Naive B cell (primary cell): ENCODE data around the gene DIS3L2. TPM values are rescaled to one million over a fixed set of nuclear protein-coding genes. Genes with fewer than 3 reads are reported as not detected.

Experiments used
- ATAC-seq, 2 donors: fragments of 150-1000 bp; cut with Tn5 transposase; 2 replicates each; pipeline ENCODE4 v1.10.0; 2021; ENCODE audit warnings: low read depth in 2 of 2, mild to moderate bottlenecking in 2 of 2, moderate library complexity in 2 of 2
- DNase-seq: peaks from one replicate; pipeline ENCODE4 v3.0.0; 2022
- H3K27ac Mint-ChIP-seq, 6 donors: one replicate each; pipeline ENCODE4 v1.8.0; 2020 to 2022; ENCODE audit warnings: mild to moderate bottlenecking in 6 of 6, mixed read lengths in 6 of 6, moderate library complexity in 5 of 6, inconsistent platforms in 2 of 6
- H3K27me3 Mint-ChIP-seq, 3 donors: one replicate each; pipeline ENCODE4 v1.8.0; 2021 to 2022; ENCODE audit warnings: mixed read lengths in 3 of 3, mild to moderate bottlenecking in 1 of 3
- H3K36me3 Mint-ChIP-seq, 2 donors: one replicate each; pipeline ENCODE4 v1.8.0; 2020 to 2022; ENCODE audit warnings: mixed read lengths in 2 of 2, inconsistent platforms in 1 of 2, mild to moderate bottlenecking in 1 of 2
- H3K4me1 Mint-ChIP-seq, 3 donors: one replicate each; pipeline ENCODE4 v1.8.0; 2020 to 2022; ENCODE audit warnings: mixed read lengths in 3 of 3, inconsistent platforms in 1 of 3, mild to moderate bottlenecking in 1 of 3, moderate library complexity in 1 of 3
- H3K4me3 Mint-ChIP-seq, 8 donors: one replicate each; pipeline ENCODE4 v1.8.0; 2020 to 2022; ENCODE audit warnings: mild to moderate bottlenecking in 8 of 8, mixed read lengths in 8 of 8, moderate library complexity in 8 of 8, inconsistent platforms in 2 of 8
- H3K9me3 Mint-ChIP-seq, 7 donors: one replicate each; pipeline ENCODE4 v1.8.0; 2020 to 2022; ENCODE audit warnings: mixed read lengths in 7 of 7, mild to moderate bottlenecking in 5 of 7, inconsistent platforms in 2 of 7, moderate library complexity in 1 of 7
- polyA plus RNA-seq, 6 donors: library from polyadenylated mRNA; unstranded; fragments of 300-500 nt; fragmentation: Illumina TruSeq; gene quantifications; one replicate each; pipeline ENCODE4 v1.2.3, GENCODE V29; 2021; ENCODE audit warnings: low read depth in 6 of 6

Gene DIS3L2
- polyA plus RNA-seq, 6 donors from 2014 or later = 6.0 to 29.0 (median 17.6) TPM

DNA sequence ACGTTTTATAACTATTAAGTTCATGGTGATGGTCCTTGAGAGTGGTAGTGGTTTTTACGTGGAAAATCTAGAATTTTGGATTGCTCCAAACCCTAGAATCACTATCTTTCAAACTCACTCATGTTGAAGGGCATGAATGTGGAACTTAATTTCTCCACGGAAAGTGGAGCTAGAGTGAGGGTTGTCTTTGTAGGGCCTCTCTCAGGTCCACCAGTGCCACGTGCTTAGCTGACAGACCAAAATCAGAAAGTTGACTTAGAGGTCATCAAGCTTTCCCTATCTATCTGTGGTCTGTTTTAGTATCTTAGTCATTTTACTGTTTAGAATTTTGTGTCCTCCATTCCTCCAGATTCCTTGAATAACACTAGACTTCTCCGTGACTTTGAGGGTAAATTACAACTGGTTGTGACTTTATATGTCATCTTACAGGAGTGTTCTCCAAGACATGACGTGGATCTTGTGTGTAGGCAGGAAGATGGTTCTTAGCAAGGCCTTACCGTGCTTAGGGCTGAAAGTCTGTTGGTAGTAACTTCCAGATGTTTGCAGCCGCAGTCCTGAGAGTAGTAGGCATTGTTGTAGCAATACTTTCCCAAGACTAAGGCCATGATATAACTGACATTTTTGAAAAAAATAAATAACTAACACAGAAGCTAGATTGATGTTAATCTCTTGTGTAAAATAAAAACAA is 26.8 kb downstream of the DIS3L2 start:
- Mint-ChIP-seq H3K4me1 (peaks cover 35 to 49% (median 35%) of the 10 kb centered on the region in 3 donors), H3K27ac (no peak overlapping the region), H3K36me3 (peaks cover 17 to 30% of the 10 kb centered on the region in 2 donors), H3K27me3 (no peaks in the 10 kb centered on the region), H3K4me3 (no peak overlapping the region), H3K9me3 (peaks cover 0 to 1% (median 0%) of the 10 kb centered on the region in 7 donors)
- no peak for DNase-seq
- ATAC-seq = no peak

DNA sequence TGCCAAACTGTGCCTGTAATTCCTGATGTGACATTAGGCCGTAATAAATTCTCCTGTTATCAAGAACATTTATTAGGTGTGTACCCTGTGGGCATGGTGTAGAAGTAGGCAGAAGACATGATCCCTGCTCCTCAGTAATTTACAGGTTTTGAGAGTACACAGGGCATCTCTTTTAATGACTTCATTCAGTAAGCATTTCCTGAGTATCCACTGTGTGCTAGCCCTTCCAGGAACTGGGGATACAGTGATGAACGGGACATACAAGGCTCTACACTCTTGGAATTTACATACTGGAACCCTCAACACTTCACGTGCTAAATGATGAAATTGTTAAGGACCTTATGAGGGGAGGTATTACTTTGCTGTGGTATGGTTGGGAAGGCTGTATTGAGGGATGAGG is 30.2 kb downstream of the DIS3L2 start:
- H3K4me3 Mint-ChIP-seq = no peak overlapping the region
- DNase-seq (no peak), ATAC-seq (no peak)
- no peaks in the 10 kb centered on the region for H3K27me3 Mint-ChIP-seq
- peak overlapping the region in 2 of 6 donors; percentile 10 to 64 for H3K27ac Mint-ChIP-seq
- peaks cover 0 to 15% of the 10 kb centered on the region in 2 donors for H3K36me3 Mint-ChIP-seq
- peaks cover 38 to 49% (median 41%) of the 10 kb centered on the region in 3 donors for H3K4me1 Mint-ChIP-seq
- no peaks in the 10 kb centered on the region for H3K9me3 Mint-ChIP-seq

DNA sequence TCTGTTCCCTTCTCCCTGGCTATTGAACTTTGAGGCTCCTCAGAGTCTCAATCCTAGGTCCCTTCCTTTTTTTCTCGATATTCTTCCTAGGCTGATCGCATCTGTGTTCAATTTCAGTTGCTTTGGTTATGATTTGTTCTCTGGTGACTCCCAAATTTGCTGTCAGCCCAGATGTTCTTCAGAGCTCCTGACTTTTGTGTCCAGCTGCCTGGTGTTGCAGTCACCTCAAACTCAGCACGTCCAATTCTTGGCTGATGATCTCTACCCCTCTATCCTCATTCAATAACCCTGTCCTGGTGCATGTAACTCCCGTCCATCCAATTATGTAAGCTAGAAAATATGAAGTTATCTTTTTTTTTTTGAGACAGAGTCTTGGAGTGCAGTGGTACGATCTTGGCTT is 31.4 kb downstream of the DIS3L2 start:
- Mint-ChIP-seq H3K27ac (no peak overlapping the region), H3K4me1 (peaks cover 37 to 50% (median 46%) of the 10 kb centered on the region in 3 donors), H3K27me3 (no peaks in the 10 kb centered on the region), H3K36me3 (peaks cover 0 to 15% of the 10 kb centered on the region in 2 donors), H3K9me3 (no peaks in the 10 kb centered on the region), H3K4me3 (no peak overlapping the region)
- DNase-seq (no peak), ATAC-seq (no peak)

DNA sequence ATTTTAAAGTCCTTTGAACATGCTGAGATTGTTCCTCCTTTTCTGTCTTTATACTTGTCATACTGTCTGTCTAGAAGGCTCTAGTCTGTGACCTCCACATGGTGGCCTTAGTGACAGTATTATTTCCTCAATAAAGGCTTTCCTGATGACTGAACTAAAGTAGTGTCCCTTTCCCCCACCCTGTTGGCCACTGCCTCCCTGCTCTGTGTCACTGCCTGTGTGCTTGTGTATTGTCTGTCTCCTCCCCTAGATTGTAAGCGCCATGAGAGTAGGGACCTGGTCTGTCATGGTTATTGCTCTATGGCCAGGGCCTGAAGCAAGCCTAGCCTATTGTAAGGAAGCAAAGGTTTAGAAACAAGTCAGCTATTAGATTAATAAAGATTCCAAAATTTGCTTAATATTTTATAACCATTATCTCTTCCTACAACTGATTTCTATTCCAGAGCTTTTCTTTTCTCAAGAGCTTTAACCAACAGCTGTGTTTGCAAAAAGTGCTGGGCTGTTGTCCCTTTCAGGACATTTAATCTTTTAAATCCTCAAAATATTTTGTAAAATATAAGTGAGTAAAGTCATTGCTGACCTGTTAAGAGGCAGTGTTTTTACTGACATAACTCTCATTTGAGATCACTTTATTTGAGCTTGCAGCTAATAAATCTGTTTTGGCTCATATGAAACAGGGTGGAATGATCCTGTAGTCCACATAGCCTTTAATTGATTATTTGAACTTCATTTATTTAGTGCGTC is 35.5 kb downstream of the DIS3L2 start:
- Mint-ChIP-seq H3K27me3 (no peaks in the 10 kb centered on the region), H3K4me3 (no peak overlapping the region), H3K4me1 (peaks cover 34 to 57% (median 44%) of the 10 kb centered on the region in 3 donors), H3K36me3 (peaks cover 0 to 5% of the 10 kb centered on the region in 2 donors), H3K9me3 (no peaks in the 10 kb centered on the region), H3K27ac (peak overlapping the region in 1 of 6 donors; percentile 85)
- no peak for ATAC-seq
- DNase-seq = no peak

DNA sequence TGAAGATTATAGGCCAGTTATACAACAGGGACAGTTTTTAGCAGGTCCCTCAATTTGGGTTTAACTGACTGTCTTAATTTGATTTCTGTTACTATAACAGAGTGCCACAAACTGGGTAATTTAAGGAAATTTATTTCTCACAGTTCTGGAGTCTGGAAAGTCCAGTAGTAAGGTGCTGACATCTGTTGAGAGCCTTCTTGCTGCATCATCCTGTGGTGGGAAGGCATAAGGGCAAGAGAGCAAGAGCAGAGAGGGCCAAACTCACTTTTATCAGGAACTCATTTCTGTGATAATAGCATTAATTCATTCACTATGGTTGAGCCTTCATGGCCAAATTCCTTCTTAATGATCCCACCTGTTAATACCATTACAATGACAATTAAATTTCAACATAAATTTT is 36.5 kb downstream of the DIS3L2 start:
- Mint-ChIP-seq H3K9me3 (no peaks in the 10 kb centered on the region), H3K4me1 (peaks cover 32 to 57% (median 39%) of the 10 kb centered on the region in 3 donors), H3K36me3 (peaks cover 0 to 1% of the 10 kb centered on the region in 2 donors), H3K27ac (peak overlapping the region in 1 of 6 donors; percentile 18), H3K27me3 (no peaks in the 10 kb centered on the region), H3K4me3 (no peak overlapping the region)
- ATAC-seq (no peak), DNase-seq (no peak)

DNA sequence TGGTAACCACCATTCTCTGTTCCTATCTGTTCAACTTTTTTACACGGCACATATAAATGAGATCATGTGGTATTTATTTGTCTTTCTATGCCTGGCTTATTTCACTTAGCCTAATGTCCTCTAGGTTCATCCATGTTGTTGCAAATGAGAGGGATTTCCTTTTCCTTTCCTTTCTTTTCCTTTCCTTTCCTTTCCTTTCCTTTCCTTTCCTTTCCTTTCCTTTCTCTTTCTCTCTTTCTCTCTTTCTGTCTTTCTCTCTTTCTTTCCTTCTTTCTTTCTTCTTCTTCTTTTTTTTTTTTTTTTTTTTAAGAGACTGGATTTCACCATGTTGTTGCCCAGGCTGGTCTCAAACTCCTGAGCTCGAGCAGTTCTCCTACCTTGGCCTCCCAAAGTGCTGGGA is 38.9 kb downstream of the DIS3L2 start:
- DNase-seq (no peak), ATAC-seq (no peak)
- no peak overlapping the region for H3K4me3 Mint-ChIP-seq
- H3K9me3 Mint-ChIP-seq = no peaks in the 10 kb centered on the region
- H3K27ac Mint-ChIP-seq = peak overlapping the region in 1 of 6 donors; percentile 30
- H3K36me3 Mint-ChIP-seq = peaks cover 0 to 9% of the 10 kb centered on the region in 2 donors
- no peaks in the 10 kb centered on the region for H3K27me3 Mint-ChIP-seq
- peaks cover 15 to 48% (median 33%) of the 10 kb centered on the region in 3 donors for H3K4me1 Mint-ChIP-seq

DNA sequence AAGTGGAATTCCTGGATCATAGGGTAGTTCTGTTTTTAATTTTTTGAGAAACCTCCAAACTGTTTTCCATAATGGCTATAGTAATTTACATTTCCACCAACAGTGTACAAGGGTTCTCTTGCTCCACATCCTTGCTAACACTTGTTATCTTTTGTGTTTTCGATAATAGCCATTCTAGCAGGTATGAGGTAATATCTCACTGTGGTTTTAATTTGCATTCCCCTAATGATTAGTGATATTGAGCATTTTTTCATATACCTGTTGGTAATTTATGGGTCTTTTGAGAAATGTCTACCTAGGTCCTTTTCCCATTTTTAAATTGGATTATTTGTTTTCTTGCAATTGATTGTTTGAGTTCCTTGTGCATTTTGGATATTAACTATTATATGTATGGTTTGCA is 39.6 kb downstream of the DIS3L2 start:
- H3K27ac Mint-ChIP-seq = no peak overlapping the region
- DNase-seq (no peak), ATAC-seq (no peak)
- H3K4me3 Mint-ChIP-seq = no peak overlapping the region
- H3K36me3 Mint-ChIP-seq = peaks cover under 1 to 12% of the 10 kb centered on the region in 2 donors
- peaks cover 10 to 45% (median 28%) of the 10 kb centered on the region in 3 donors for H3K4me1 Mint-ChIP-seq
- H3K27me3 Mint-ChIP-seq = no peaks in the 10 kb centered on the region
- H3K9me3 Mint-ChIP-seq = no peaks in the 10 kb centered on the region

DNA sequence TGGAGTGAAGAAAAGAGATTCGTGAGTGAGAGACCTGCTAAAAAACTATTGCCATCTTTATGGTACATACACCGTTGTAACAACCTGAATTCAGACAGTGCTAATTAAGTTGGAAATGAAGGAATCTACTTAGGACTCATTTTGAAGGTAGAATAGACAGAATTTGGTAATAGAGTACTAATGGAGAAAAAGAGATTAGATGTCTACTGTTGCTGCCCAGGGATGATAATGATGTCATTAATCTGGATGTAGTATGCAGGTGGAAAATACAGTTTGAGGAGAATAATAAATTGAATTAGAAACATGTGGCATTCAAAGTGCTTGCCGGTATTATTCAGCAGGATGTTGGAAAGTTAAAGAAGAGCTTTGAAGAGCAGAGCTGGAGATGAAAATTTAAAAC is 44.7 kb downstream of the DIS3L2 start:
- ATAC-seq (no peak), DNase-seq (no peak)
- H3K27ac Mint-ChIP-seq = no peak overlapping the region
- no peaks in the 10 kb centered on the region for H3K9me3 Mint-ChIP-seq
- peaks cover 10 to 37% (median 20%) of the 10 kb centered on the region in 3 donors for H3K4me1 Mint-ChIP-seq
- H3K4me3 Mint-ChIP-seq = no peak overlapping the region
- H3K36me3 Mint-ChIP-seq = peaks cover 12 to 22% of the 10 kb centered on the region in 2 donors
- no peaks in the 10 kb centered on the region for H3K27me3 Mint-ChIP-seq

DNA sequence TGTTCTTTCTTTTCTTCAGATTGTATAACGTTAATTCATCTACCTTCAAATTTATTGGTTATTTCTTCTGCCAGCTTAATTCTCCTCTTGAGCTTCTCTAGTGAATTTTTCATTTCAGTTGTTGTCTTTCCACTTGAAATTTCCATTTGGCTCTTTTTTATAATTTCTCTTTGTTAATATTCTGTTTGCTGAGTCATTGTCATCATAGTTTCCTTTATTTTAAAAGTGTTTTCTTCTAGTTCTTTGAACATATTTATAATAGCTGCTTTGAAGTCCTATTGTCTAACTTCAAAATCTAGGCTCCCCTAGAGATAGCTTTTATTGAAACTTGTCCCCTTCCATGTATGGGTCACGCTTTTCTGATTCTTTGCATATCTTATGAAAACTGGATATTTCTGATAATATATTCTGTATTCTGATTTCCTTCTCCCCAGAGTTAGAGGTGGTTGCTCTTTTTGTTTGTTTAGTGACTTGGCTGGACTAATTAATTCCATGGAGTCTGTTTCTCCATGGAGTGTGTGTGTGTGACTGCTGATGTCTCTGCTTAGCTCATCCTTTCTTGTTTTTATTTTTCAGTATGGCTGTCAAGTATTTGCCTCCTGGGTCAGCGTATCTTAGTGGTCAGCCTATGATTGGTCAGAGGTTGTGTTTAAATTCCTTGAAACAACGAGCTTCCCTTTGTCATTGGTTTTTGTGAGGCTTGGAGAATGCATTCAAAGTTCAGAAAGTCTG is 47.6 kb downstream of the DIS3L2 start:
- H3K4me1 Mint-ChIP-seq = peaks cover 0 to 26% (median 16%) of the 10 kb centered on the region in 3 donors
- ATAC-seq = no peak
- no peak overlapping the region for H3K4me3 Mint-ChIP-seq
- peak overlapping the region in 1 of 6 donors; percentile 73 for H3K27ac Mint-ChIP-seq
- H3K36me3 Mint-ChIP-seq = peaks cover 12 to 15% of the 10 kb centered on the region in 2 donors
- no peaks in the 10 kb centered on the region for H3K9me3 Mint-ChIP-seq
- no peaks in the 10 kb centered on the region for H3K27me3 Mint-ChIP-seq
- no peak for DNase-seq

DNA sequence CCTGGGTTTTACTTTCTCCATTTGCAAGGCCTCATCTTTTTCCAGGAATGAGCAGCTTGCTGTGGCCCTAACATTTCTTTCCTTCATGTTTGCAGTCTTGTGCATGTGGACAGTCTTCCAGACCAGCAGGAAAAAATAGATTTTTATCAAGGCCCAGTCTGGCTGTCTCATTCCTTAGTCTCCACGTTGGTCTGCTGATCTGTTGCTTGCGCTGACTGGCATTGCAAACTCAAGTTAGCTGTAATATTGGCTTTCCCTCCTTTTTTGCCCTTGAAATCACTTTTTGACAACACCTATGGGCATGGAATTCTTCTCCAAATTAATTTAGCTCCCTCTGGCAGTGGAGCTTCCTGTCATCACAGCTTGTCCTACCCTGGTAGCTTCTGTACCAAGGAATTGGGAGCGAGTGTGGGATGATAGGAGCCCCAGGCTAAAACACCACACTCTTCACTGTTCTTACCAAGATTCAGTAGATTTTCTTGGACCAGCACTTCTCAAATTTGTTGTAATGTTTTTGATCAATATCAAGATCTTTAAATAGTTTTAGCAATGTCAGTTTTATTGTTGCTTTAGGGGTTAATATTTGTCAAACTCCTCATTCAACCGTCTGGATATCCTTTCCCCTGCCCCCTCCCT is 48.2 kb downstream of the DIS3L2 start:
- Mint-ChIP-seq H3K27me3 (no peaks in the 10 kb centered on the region), H3K4me3 (no peak overlapping the region), H3K9me3 (no peaks in the 10 kb centered on the region), H3K4me1 (peaks cover 0 to 26% (median 16%) of the 10 kb centered on the region in 3 donors), H3K27ac (peak overlapping the region in 1 of 6 donors; percentile 45), H3K36me3 (peaks cover 12 to 15% of the 10 kb centered on the region in 2 donors)
- no peak for DNase-seq
- no peak for ATAC-seq

DNA sequence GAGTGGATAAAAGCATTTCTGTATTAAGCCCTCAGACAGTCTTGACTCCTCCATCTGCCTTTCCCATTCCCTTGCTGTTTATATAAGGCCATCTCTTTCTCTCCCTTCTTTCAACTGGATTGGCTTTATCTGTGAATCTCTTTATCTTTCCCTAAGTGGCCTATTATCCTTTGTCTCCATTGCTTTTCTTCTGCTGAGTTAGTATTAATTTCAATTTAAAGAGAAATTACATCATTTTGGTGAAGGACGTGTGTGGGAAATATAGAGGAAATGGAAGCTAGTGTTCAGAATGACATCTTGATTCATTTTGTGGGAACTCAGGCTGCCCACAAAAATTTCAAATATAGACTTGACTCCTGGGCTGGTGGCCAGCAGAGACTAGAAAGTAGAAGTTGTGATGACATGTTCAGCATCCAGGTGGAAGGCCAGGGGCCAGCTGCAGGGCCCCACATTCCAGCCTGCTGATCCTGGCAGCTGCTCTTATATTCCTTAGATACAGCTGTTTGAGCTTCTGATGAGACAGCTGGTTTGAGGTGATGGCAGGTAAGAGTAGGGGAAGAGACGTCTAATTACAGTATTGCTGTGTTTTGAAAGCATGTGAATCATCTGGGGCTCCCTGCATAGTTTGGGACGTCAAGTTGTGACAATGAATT is 52.3 kb downstream of the DIS3L2 start:
- no peak for ATAC-seq
- Mint-ChIP-seq H3K27me3 (no peaks in the 10 kb centered on the region), H3K36me3 (peaks cover 20 to 25% of the 10 kb centered on the region in 2 donors), H3K4me3 (no peak overlapping the region), H3K9me3 (no peaks in the 10 kb centered on the region), H3K4me1 (peaks cover 7 to 17% (median 16%) of the 10 kb centered on the region in 3 donors), H3K27ac (peak overlapping the region in 1 of 6 donors; percentile 61)
- DNase-seq = no peak

DNA sequence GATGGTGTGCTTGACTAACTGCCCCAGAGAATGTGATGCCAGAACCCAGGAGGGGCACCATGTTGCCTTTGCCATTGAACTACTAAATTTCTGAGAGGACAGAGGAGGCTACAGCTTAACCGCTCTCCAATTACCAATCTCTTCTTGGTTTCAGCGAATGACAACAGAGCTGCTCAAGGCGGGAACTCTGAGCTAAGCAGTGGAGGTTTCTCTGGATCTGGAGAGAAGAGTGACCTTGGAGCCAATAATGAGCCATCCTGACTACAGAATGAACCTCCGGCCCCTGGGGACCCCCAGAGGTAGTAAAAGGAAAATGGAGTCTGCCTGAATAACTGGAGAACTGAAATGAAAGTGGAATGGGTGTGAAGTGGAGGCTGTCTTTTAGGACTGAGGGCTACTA is 53.2 kb downstream of the DIS3L2 start:
- no peaks in the 10 kb centered on the region for H3K27me3 Mint-ChIP-seq
- peaks cover 20 to 25% of the 10 kb centered on the region in 2 donors for H3K36me3 Mint-ChIP-seq
- peaks cover 7 to 16% (median 10%) of the 10 kb centered on the region in 3 donors for H3K4me1 Mint-ChIP-seq
- H3K9me3 Mint-ChIP-seq = no peaks in the 10 kb centered on the region
- ATAC-seq (no peak), DNase-seq (no peak)
- H3K27ac Mint-ChIP-seq = peak overlapping the region in 1 of 6 donors; percentile 60
- H3K4me3 Mint-ChIP-seq = no peak overlapping the region
